Fibroblast of peridontal ligament (primary cell): ENCODE results near the gene ATG4C.

Experiments used
- DNase-seq: peaks from one replicate; pipeline ENCODE4 v3.0.0-alpha.2; 2010; ENCODE audit errors: extremely low read depth

Gene ATG4C

DNA sequence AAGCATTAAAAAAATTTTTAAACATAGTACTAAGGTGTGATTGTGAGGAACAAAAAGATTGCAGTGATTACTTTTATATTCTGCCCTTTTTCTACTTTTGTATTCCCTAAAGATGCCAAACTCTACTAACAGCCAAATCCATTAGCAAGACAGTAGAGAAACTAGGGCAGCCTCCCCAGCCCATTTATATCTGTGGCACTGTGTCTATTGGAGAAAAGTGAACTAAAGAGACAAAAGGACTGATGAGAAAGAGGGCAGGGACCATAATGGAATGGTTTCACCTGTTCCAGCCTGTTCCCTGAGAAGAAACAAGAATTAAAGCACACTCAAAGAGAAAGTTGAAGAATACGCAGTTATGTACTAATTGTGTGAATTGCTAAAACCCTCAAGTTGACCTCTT lies 56.6 kb downstream of the ATG4C start:
- no peak for DNase-seq

- DNase-seq = peak; percentile 86
These were observed 57.7 kb downstream of the ATG4C start for GRCh38 chr1:62841587-62842169.

- no peak for DNase-seq
These were observed 60.1 kb downstream of the ATG4C start for GRCh38 chr1:62844030-62844429.

DNA sequence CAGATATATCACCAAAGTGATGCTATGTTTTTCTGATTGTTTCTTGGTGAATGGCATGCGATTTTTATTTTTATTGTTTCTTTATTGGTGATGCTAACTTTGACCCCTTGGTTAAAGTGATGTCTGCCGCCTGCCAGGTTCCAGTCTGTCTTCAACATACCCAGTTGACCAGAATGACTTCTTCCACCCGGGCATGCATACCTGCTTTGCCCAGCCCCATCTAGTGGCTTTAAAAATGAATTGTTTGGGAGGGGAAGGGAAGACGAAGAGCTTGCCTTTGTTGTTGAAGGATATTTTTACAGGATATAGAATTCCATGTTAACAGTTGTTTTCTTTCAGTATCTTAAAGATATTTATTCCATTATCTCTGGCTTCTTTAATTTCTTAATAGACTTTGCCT lies 65.1 kb downstream of the ATG4C start:
- DNase-seq = no peak

- DNase-seq = no peak
These were observed 68.3 kb downstream of the ATG4C start for GRCh38 chr1:62852253-62852652.

DNA sequence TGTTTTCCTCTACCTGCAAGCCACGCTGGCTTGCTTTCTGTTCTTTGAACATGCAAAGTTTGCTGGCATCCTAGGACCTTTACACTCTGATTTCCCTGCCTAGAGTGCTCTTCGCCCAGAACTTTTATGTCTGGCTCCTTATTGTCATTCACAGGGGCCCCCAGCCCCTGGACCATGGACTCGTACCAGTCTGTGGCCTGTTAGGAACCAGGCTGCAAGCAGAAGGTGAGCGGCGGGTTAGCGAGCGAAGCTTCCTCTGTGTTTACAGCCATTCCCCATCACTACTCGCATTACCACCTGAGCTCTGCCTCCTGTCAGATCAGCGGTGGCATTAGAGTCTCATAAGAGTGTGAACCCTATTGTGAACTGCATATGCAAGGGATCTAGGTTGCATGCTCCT lies 73.0 kb downstream of the ATG4C start:
- DNase-seq = no peak

DNA sequence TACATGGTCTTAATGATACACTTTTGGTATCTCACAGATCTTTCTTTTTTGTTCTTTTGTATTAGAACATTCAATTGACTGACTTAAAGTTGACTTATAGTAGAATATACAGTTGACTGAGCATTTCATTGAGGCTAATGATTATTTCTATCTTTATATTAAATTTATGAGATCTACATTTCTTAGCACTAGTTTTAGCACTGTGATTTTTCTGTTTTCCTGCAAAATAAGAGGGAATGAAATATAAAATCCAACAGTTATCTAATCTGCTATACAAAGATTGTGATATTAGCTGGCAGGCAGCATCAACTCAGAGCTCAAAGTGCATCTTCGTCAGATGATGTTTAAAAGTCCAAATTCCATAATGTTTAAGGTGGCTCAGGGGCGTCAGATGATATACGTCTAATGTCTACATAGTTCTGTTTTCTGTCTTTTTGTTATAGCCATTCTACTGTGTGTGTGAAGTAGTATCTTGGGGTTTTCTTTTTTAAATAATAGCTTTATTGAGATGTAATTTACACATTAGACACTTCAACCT lies 85.4 kb downstream of the ATG4C start:
- no peak for DNase-seq

GRCh38 chr1:62870148-62870547 lies 86.2 kb downstream of the ATG4C start:
- peak; percentile 41 for DNase-seq

GRCh38 chr1:62875676-62876075 lies 91.7 kb downstream of the ATG4C start:
- DNase-seq = no peak

DNA sequence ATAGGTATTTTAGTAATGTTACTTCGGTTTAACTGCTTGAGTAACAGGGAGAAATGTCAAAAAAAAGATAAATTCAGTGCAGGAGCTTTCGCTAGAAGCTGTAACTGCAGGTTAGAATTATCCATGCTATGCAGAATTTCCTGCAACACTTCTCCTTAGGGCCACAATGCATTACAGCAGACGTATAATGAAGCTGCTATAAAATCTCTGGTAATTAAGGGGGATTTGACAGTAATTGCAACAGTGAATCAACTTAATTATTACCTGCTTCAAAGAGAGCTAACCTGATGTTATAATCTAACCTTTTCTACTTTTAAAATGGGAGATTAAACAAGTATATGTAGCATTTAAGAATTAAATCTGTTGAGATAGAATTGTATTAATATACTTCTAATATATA lies 92.6 kb downstream of the ATG4C start:
- DNase-seq = no peak

- DNase-seq = no peak
These were observed 93.6 kb downstream of the ATG4C start for GRCh38 chr1:62877579-62877978.

DNA sequence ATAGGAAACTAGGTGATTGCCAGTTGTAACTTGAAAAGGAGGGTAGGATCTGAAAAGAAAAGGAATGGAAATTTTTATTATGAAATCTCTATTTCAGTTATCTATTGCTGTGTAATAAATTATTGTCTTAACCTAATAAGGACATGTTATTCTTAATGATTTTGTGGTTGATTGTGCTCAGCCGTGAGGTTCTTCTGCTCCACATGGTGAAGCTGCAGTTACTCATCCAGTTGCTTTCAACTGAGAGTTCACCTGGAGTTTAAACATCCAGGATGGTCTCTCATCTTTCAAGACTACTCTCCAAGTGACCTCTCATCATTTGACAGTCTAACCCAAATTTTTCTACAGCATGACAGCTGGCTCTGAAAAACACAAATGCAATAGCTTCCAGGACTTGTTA lies 96.0 kb downstream of the ATG4C start:
- no peak for DNase-seq

GRCh38 chr1:62882201-62883104 lies 98.5 kb downstream of the ATG4C start:
- no peak for DNase-seq

DNA sequence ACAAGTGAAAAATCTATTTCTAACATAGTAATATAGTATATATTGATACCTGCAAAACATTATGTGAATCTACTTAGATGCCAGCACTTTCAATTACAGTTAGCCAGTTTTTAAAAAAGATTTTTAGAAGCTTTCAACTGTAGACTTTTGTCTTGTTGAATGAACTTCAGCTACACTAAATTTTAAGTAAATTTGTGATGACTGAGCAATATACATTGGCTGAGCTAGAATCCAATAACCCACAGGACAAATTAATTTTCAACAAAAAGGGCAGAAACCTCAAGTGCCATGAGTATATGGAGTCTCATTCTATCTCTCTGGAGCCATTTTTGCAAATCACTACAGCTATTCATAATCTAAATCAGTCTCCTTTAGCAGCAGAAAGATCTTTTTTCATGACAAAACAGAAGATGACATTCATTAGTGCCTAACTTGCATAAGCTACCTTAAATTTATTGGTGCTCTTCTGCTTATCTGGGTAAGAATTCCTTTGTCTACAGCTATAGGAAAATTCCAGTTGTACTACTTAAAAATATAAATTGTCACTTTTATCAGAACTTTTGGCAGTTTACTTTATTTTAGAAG lies 100.3 kb downstream of the ATG4C start:
- DNase-seq = no peak

- no peak for DNase-seq
These were observed 104.0 kb downstream of the ATG4C start for GRCh38 chr1:62887799-62888507.

DNA sequence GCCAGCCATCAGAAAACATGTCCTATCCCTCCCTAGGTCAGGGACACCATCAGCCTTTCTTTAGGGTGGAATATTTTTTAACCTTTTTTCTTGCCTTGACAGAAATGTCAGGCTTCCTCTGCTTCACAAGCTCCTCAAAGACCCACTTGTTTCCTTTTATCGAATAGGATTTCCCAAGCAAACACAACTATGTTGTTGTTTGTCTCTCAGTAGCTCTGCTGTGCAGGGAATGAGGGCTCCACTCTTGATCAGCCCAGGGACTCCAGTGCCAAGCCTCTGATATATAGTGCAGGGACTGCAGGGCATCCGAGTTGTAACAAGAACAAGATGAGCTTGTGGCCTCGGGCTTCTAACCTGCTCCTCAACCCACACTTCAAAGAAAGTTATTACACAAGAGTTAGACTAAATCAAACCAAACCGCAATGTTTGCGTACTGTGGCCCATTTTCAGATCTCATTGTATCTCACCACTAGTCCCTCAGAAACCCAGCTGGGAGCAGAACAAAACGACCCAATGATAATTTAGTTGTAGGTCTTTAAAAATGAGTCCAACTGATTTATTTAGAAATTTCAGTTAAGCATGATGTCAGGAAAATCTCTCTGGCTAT lies 108.1 kb downstream of the ATG4C start:
- DNase-seq = peak; percentile 51

- DNase-seq = no peak
These were observed 113.9 kb downstream of the ATG4C start for GRCh38 chr1:62897788-62898187.

DNA sequence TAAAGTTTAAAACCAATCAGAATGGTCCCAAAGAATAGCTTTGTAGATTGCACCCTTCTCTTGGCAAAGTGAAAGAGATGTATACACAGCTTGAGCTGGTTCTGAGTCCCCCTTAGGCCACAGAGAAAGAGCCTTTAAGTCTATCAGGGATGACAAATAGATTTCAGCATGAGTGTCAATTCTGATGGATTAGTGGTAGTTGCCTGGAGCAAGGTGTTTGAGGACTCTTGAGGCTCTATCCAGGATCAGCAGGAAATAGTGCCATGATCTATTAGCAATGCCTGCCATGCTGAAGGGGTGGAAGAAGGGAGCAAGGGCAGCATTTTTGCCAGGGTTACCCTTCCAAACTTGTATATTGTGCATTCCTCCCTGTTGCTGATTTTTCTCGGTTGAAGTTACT lies 116.6 kb downstream of the ATG4C start:
- no peak for DNase-seq

GRCh38 chr1:62901650-62902049 lies 117.7 kb downstream of the ATG4C start:
- no peak for DNase-seq

- DNase-seq = no peak
These were observed 119.6 kb downstream of the ATG4C start for GRCh38 chr1:62903522-62903921.

- DNase-seq = no peak
These were observed 120.3 kb downstream of the ATG4C start for GRCh38 chr1:62903982-62904855.
